Mesenchymal stem cell (in vitro differentiated cells and primary cell): ENCODE results near the gene PIAS2.

ENCODE experiments used
- DNase-seq: peaks from one replicate; pipeline ENCODE4 v3.0.0-alpha.2; 2013
- H2AFZ ChIP-seq: one replicate; pipeline ENCODE4 v1.6.1; 2013; ENCODE audit warnings: low read depth, mild to moderate bottlenecking, control low read depth, inconsistent platforms, low read length, moderate library complexity
- H2AK5ac ChIP-seq: 2 replicates; pipeline ENCODE4 v1.6.1; 2013; ENCODE audit warnings: low read length, moderate library complexity, mild to moderate bottlenecking, inconsistent platforms; ENCODE audit not compliant: severe bottlenecking
- H2BK120ac ChIP-seq: one replicate; pipeline ENCODE4 v1.6.1; 2013; ENCODE audit warnings: low read depth, mild to moderate bottlenecking, inconsistent platforms, low read length, moderate library complexity
- H2BK12ac ChIP-seq, 2 experiments: one replicate each; pipeline ENCODE4 v1.6.1; 2013; ENCODE audit warnings: inconsistent platforms in 2 of 2, low read length in 2 of 2, mild to moderate bottlenecking in 2 of 2, moderate library complexity in 2 of 2, control low read depth in 1 of 2
- H2BK15ac ChIP-seq: one replicate; pipeline ENCODE4 v1.6.1; 2013; ENCODE audit warnings: mild to moderate bottlenecking, low read depth, inconsistent platforms; ENCODE audit not compliant: poor library complexity, severe bottlenecking
- H2BK5ac ChIP-seq: 2 replicates; pipeline ENCODE4 v1.6.1; 2013; ENCODE audit warnings: low read depth, mild to moderate bottlenecking, low read length, control low read depth, inconsistent platforms; ENCODE audit not compliant: poor library complexity, severe bottlenecking
- H3K14ac ChIP-seq, 2 experiments: one replicate each; pipeline ENCODE4 v1.6.1; 2013; ENCODE audit warnings: inconsistent platforms in 2 of 2, low read length in 2 of 2, control low read depth in 1 of 2, mild to moderate bottlenecking in 1 of 2, moderate library complexity in 1 of 2
- H3K18ac ChIP-seq, 2 experiments: one replicate each; pipeline ENCODE4 v1.6.1; 2013; ENCODE audit warnings: inconsistent platforms in 2 of 2, low read length in 2 of 2, control low read depth in 1 of 2, low read depth in 1 of 2, mild to moderate bottlenecking in 1 of 2
- H3K23ac ChIP-seq, 2 experiments: one replicate each; pipeline ENCODE4 v1.6.1; 2013; ENCODE audit warnings: inconsistent platforms in 2 of 2, low read length in 2 of 2, mild to moderate bottlenecking in 2 of 2, moderate library complexity in 2 of 2, control low read depth in 1 of 2
- H3K27ac ChIP-seq: 2 replicates; pipeline ENCODE4 v1.5.1; 2013; ENCODE audit warnings: mild to moderate bottlenecking, moderate library complexity, low read length, control low read depth, inconsistent platforms; ENCODE audit not compliant: poor library complexity, severe bottlenecking
- H3K27me3 ChIP-seq, 2 experiments: 2 replicates each; pipeline versions ENCODE4 v1.6.1 to v1.7.0; 2013; ENCODE audit warnings: low read length in 2 of 2, mild to moderate bottlenecking in 2 of 2, moderate library complexity in 2 of 2, control low read depth in 1 of 2, inconsistent platforms in 1 of 2; ENCODE audit not compliant: control insufficient read depth in 1 of 2, insufficient read depth in 1 of 2
- H3K36me3 ChIP-seq, 2 experiments: 2 replicates each; pipeline versions ENCODE4 v1.6.1 to v1.7.0; 2013; ENCODE audit warnings: low read length in 2 of 2, control low read depth in 1 of 2, inconsistent platforms in 1 of 2, low read depth in 1 of 2, mild to moderate bottlenecking in 1 of 2; ENCODE audit not compliant: insufficient read depth in 2 of 2, control insufficient read depth in 1 of 2
- H3K4ac ChIP-seq, 2 experiments: one replicate each; pipeline ENCODE4 v1.6.1; 2013; ENCODE audit warnings: inconsistent platforms in 2 of 2, low read length in 2 of 2, mild to moderate bottlenecking in 2 of 2, moderate library complexity in 2 of 2, control low read depth in 1 of 2, low read depth in 1 of 2
- H3K4me1 ChIP-seq: 2 replicates; pipeline ENCODE4 v1.6.1; 2013; ENCODE audit warnings: low read depth, low read length, control low read depth; ENCODE audit not compliant: control insufficient read depth, insufficient read depth
- H3K4me2 ChIP-seq: 2 replicates; pipeline ENCODE4 v1.6.1; 2013; ENCODE audit warnings: low read length, mild to moderate bottlenecking, inconsistent platforms; ENCODE audit not compliant: poor library complexity, severe bottlenecking
- H3K4me3 ChIP-seq, 2 experiments: 2 replicates each; pipeline versions ENCODE4 v1.5.1 to v1.7.0; 2013; ENCODE audit warnings: low read length in 2 of 2, mild to moderate bottlenecking in 2 of 2, control low read depth in 1 of 2, low read depth in 1 of 2; ENCODE audit not compliant: insufficient read depth in 1 of 2
- H3K79me1 ChIP-seq: replicated peaks from 2 replicates; pipeline ENCODE4 v1.6.1; 2013; ENCODE audit warnings: mild to moderate bottlenecking, control low read depth, low read length, inconsistent platforms; ENCODE audit not compliant: poor library complexity, severe bottlenecking
- H3K9ac ChIP-seq: 2 replicates; pipeline ENCODE4 v1.7.0; 2013; ENCODE audit warnings: mild to moderate bottlenecking, low read length, moderate library complexity
- H3K9me3 ChIP-seq: 2 replicates; pipeline ENCODE4 v1.7.0; 2013; ENCODE audit warnings: mild to moderate bottlenecking, low read length; ENCODE audit not compliant: control insufficient read depth
- H4K8ac ChIP-seq: one replicate; pipeline ENCODE4 v1.6.1; 2013; ENCODE audit warnings: inconsistent platforms, mild to moderate bottlenecking, low read length, moderate library complexity
- H4K91ac ChIP-seq: one replicate; pipeline ENCODE4 v1.6.1; 2013; ENCODE audit warnings: mild to moderate bottlenecking, low read length, inconsistent platforms
- WGBS: methylation state at CpG from one replicate; pipeline ENCODE4 v1.1.7; 2013; ENCODE audit warnings: mixed read lengths; 5-methylcytosine and 5-hydroxymethylcytosine counted together

PIAS2 gene

GRCh38 chr18:46829947-46830346, 87.4 kb downstream of the PIAS2 start:
- H2BK15ac ChIP-seq, result no peak overlapping the region
- H2BK12ac ChIP-seq, result no peak overlapping the region
- no peak overlapping the region for H2BK5ac ChIP-seq
- no peak overlapping the region for H3K9ac ChIP-seq
- H3K36me3 ChIP-seq, result peaks cover 0 to 64% of the 10 kb centered on the region in 2 experiments
- no peak overlapping the region for H3K4ac ChIP-seq
- H3K4me2 ChIP-seq, result no peak overlapping the region
- no peak overlapping the region for H4K8ac ChIP-seq
- H3K27ac ChIP-seq, result no peak overlapping the region
- H3K4me1 ChIP-seq, result no peaks in the 10 kb centered on the region
- WGBS, result no CpG with 5 or more reads among the region's 1 CpG
- no peak overlapping the region for H3K18ac ChIP-seq
- no peak overlapping the region for H2BK120ac ChIP-seq
- H3K4me3 ChIP-seq, result no peak overlapping the region
- H2AK5ac ChIP-seq, result no peak overlapping the region
- no peak overlapping the region for H3K14ac ChIP-seq
- no peak for DNase-seq
- no peak overlapping the region for H2AFZ ChIP-seq
- H3K23ac ChIP-seq, result no peak overlapping the region
- no peak overlapping the region for H4K91ac ChIP-seq
- H3K79me1 ChIP-seq, result no peaks in the 10 kb centered on the region
- no peaks in the 10 kb centered on the region for H3K27me3 ChIP-seq
- H3K9me3 ChIP-seq, result no peaks in the 10 kb centered on the region

DNA sequence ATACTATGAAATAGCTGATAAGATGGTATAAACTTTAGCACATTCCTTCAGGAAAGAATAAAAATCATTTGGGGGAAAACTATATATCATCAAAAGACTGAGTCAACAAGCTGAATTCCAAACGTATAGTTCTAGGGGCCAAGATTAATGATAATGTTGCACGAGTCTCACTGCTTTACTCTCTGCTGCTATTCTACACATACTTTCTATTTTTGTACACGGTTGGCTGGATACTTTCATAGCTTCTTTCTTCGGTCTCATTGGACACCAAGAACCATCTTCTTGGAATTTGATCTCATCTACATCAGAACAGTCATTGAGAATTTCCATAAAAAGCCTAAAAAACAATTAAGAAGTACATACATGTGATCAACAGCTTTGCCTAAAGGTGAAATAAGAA, 87.8 kb downstream of the PIAS2 start:
- Histone ChIP-seq H3K27me3 (no peaks in the 10 kb centered on the region), H2AFZ (no peak overlapping the region), H3K4me3 (no peak overlapping the region), H3K4me1 (no peaks in the 10 kb centered on the region), H3K4ac (no peak overlapping the region), H2AK5ac (no peak overlapping the region), H3K23ac (no peak overlapping the region), H3K9ac (no peak overlapping the region), H4K8ac (no peak overlapping the region), H2BK15ac (no peak overlapping the region), H3K18ac (no peak overlapping the region), H2BK5ac (no peak overlapping the region), H2BK120ac (no peak overlapping the region), H3K36me3 (peaks cover 0 to 60% of the 10 kb centered on the region in 2 experiments), H3K27ac (no peak overlapping the region), H4K91ac (no peak overlapping the region), H2BK12ac (no peak overlapping the region), H3K14ac (no peak overlapping the region), H3K9me3 (no peaks in the 10 kb centered on the region), H3K79me1 (no peaks in the 10 kb centered on the region), H3K4me2 (no peak overlapping the region)
- DNase-seq, result no peak
- 96% methylated on average over 4 of the region's 4 CpGs for WGBS

DNA sequence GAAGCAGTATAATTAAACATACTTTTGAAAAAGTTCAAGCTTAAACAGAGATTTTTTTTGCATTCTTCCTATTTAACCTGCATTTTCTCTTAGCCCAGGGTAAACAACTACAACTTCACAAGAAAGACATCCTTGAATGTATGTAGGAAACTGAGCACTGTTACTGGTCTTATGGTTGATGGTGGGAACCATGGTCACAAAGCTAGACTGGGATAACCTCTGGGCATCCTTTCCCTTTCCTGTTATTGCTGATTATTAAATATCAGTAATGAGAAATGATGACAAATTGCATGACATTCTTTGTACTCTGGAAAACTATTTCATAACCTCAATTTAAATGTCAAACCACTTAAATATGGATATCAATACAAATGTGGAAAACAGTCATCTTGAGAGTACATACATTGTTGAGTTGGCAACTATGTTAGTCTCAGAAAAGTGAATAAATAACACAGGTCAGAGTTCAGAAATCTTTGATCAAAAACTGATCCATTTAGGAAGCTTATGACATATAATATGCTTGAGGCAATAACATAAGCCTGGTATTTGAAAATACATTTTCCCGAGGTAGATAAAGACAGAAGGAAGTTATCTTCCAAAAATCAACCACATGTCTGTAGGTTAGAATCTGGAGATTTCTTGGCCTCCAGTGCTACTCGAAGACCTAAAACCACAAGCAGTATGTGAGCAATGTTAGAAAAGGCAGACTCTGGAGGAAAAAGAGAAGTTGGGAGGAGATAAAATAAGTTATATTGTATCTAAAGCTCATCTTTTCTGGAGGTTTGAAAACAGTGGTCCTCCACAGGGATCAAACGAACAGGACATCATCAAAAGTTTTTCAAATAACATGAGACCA, 95.2 kb downstream of the PIAS2 start:
- Histone ChIP-seq H2AK5ac (no peak overlapping the region), H3K79me1 (no peaks in the 10 kb centered on the region), H2AFZ (no peak overlapping the region), H3K4me3 (no peak overlapping the region), H3K9ac (no peak overlapping the region), H3K27ac (no peak overlapping the region), H2BK120ac (no peak overlapping the region), H3K36me3 (peaks cover 0 to 50% of the 10 kb centered on the region in 2 experiments), H3K14ac (no peak overlapping the region), H3K4ac (no peak overlapping the region), H3K23ac (no peak overlapping the region), H2BK15ac (no peak overlapping the region), H3K4me1 (no peaks in the 10 kb centered on the region), H2BK5ac (no peak overlapping the region), H3K18ac (no peak overlapping the region), H2BK12ac (no peak overlapping the region), H3K4me2 (no peak overlapping the region), H4K8ac (no peak overlapping the region), H3K9me3 (no peaks in the 10 kb centered on the region), H4K91ac (no peak overlapping the region), H3K27me3 (no peaks in the 10 kb centered on the region)
- DNase-seq, result no peak
- 100% methylated on average over 1 of the region's 3 CpGs for WGBS

DNA sequence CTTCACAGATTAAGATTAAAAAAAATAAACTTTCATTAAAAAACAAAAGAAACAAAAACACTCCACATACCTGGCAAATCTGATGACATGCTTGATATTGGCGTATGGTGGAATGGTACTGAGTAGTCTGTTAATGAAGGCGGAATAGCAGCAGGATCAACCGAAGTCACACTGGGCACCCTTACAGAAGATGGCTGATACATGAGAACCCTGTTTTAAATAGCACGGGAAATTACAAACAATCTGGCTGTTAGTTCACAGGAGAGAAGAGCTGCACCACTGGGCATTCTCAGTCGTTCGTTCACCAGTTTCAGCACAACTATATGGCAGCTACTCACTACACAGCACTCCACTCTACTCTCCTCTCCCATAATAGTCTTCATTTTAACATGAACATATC, 96.4 kb downstream of the PIAS2 start:
- H2BK12ac ChIP-seq, result no peak overlapping the region
- no peak overlapping the region for H2AFZ ChIP-seq
- H2BK15ac ChIP-seq, result no peak overlapping the region
- no peak overlapping the region for H2BK5ac ChIP-seq
- H3K27me3 ChIP-seq, result no peaks in the 10 kb centered on the region
- DNase-seq, result no peak
- no peak overlapping the region for H3K18ac ChIP-seq
- H3K4me2 ChIP-seq, result no peak overlapping the region
- H3K36me3 ChIP-seq, result peaks cover 0 to 37% of the 10 kb centered on the region in 2 experiments
- H2BK120ac ChIP-seq, result no peak overlapping the region
- WGBS, result 98% methylated on average over 6 of the region's 6 CpGs
- no peaks in the 10 kb centered on the region for H3K79me1 ChIP-seq
- no peaks in the 10 kb centered on the region for H3K4me1 ChIP-seq
- no peak overlapping the region for H3K27ac ChIP-seq
- no peak overlapping the region for H3K9ac ChIP-seq
- H4K8ac ChIP-seq, result no peak overlapping the region
- no peak overlapping the region for H3K23ac ChIP-seq
- H2AK5ac ChIP-seq, result no peak overlapping the region
- H3K14ac ChIP-seq, result no peak overlapping the region
- H3K9me3 ChIP-seq, result no peaks in the 10 kb centered on the region
- peak overlapping the region; percentile 15 for H4K91ac ChIP-seq
- no peak overlapping the region for H3K4me3 ChIP-seq
- H3K4ac ChIP-seq, result no peak overlapping the region
